ENCODE data around the gene ACTN4.

DNA sequence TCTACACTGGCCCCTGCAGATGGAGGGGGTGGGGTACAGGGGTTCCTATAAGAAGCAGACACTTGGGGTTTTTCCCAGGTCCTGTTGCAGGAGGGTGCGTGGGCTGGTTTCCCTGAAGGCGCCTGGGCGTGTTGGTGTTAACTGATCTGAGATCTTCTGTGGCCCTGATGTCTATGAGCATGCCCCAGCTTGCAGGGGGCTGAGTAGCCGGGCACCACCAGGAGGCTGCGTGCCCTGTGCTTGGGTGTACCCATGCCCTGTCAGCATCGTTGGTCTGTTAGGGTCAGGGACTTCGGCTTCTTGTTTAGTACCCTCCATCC, 51.5 kb downstream of the ACTN4 start:
- TF ChIP-seq, protein P1, sequence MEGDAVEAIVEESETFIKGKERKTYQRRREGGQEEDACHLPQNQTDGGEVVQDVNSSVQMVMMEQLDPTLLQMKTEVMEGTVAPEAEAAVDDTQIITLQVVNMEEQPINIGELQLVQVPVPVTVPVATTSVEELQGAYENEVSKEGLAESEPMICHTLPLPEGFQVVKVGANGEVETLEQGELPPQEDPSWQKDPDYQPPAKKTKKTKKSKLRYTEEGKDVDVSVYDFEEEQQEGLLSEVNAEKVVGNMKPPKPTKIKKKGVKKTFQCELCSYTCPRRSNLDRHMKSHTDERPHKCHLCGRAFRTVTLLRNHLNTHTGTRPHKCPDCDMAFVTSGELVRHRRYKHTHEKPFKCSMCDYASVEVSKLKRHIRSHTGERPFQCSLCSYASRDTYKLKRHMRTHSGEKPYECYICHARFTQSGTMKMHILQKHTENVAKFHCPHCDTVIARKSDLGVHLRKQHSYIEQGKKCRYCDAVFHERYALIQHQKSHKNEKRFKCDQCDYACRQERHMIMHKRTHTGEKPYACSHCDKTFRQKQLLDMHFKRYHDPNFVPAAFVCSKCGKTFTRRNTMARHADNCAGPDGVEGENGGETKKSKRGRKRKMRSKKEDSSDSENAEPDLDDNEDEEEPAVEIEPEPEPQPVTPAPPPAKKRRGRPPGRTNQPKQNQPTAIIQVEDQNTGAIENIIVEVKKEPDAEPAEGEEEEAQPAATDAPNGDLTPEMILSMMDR (IDR thresholded peaks at IDR 0.05) = no peak
- TF ChIP-seq POLR2A (IDR thresholded peaks at IDR 0.05) (no peak), EP300 (IDR thresholded peaks at IDR 0.05) (no peak)

All from ovary (tissue), 3 donors.